Activated CD8-positive, alpha-beta memory T cell treated with anti-CD3 and anti-CD28 coated beads, Interleukin-2, amount 50 U/mL, for 1 hour (primary cell): ENCODE results near the gene PDIK1L.

Source experiments
- DNase-seq: peaks from one replicate; pipeline ENCODE4 v3.0.0-alpha.2; 2020; ENCODE audit errors: extremely low read depth

The PDIK1L gene

DNA sequence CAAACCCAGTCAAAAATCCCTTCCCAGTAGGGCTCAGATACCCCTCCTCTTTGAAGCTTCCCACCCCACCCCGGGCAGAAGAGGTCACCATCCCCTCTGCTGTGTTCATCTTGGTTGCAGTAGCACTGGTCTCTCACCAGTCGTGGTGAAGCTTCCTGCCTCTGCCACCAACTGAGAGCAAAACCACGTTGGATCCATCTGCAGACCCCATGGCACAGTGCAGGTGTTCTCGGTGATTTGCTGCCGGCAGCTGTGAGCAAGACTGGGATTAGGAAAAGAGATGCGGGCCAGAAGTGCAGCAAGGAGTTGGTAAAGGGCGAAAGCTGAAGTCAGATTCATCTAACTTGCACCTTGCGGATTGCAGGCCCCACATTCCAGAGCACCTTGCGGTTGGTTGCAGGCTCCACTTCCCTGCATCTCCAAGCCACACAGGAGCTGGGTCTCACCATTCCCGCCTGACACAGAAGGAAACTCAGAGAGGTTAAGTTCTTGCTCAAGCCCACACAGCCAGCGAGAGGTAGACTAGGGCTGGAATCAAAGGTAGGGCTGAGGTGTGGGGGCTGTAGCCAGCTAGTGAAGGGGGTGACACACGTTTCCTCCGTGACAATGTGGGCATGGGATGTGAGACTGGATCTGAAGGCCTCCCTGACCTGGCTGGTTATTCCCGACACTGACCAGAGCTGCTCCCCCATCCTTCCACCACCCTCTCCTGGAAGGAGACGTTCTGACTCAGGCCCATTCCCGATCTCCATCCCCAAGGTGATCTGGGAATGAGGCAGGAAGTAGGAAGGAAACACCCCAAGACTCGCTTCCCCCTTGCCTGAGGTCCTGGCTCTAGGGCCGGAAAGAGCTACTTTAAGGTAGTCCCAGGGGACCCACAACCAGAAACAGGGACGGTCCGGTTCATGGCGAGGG is 44.0 kb downstream of the PDIK1L start:
- DNase-seq, result no peak

DNA sequence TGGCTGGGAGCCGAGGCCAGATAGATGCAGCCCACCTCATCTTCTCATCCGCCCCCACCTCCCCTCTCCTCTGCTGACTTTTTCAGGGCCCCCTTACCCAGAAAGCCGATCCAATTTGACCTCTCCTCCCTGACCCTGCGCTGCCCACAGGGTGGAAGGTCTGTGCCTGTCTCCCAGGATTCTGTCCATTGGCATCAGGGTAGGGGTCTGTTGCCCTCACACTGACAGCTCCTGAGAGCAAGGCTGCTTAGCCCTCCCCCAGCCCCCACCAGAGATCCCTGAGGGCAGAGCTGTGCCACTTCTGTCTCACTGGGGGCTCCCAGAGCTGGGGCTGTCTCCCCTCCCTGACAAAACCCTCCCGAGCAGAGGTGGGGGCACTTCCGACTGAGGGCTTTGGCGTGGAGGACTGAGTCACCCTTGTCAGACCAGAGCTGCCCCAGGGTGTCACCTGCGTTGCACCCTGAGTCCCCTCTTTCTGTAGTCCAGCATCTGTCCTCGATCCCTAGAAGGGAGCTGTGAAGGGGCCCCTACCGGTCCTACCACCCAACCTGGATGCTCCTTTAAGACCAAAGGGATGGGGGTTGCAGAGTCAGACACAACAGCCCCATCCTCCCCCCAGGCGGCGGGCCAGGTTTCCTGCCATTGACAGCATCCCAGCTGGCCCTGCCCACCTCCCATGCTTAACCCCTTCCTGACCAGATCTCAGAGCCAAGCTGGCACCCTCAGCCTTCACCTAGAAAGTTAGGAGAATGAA is 44.8 kb downstream of the PDIK1L start:
- no peak for DNase-seq

DNA sequence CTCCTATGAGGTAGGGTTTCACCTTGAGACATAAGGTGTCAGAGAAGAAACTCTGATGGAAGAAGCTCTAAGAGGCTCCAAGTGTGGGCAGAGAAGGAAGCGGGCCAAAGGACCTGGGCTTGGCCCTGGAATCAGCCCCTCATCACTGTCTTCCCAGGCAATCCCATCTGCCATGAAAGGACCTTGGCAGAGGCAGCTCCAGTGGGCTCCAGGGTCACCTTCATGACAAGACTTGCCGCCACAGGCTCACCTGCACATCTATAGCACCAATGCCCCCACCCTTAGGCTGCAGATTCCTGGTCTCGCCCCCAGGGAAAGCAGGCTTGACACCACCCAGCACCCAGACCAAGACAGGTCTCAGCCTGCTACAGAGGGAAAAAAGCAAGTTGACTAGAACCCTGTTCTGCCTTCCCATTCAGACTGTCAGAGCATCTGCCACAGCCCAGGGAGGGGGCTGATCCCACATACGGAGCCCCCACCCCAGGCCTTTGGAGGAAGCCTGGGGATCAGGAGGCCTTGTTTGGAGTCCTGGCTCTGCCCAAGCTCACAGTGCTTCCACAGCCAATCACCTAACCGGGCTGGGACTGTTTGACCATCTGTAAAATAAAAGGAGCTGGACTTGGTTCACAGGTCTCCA is 46.8 kb downstream of the PDIK1L start:
- DNase-seq, result no peak

DNA sequence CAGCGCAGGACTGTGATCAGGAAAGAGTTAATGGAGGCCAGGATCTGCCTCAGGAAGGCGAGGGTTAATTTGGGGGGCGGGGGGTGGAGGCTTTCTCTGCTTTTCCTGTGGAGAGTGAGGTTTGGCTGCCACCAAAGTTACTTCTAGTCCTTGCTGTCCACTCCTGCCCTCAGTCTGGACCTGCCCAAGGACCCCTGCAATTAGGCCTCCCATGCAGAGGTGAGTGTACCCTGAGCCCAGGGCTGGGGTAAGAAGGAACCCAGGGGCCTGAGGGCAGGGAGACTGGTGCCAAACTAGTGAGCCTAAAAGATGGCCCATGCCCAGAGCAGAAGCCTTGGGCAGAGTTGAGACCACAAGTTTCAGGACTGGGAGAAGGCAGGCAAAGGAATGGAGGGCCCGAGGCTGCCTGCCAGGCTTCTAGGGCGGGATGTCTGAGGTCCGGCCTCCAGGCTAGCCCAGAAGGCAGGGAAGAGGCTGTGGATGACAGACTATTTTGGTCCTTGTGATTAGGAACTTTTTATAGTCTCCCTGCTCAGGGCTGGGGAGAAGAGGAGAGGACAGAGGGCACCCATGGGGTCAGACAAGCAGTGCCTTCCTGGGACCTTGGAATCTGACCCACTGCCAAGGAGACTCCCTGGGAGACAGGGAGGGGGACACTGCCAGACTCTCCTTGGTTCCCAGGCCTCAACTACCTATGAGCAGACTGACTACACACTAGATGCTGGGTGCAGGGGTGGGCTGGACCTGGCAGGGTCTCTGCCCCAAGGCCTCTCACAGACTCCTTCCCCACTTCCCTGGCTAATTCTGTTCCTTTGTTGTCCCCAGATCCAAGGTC is 47.5 kb downstream of the PDIK1L start, which contains the start of gene FAM110D:
Gene FAM110D, plus strand, starts transcription at position 172 of the 835 bp plus-strand sequence. CDS start 2,213 bp downstream, outside the sequence.
- no peak for DNase-seq

DNA sequence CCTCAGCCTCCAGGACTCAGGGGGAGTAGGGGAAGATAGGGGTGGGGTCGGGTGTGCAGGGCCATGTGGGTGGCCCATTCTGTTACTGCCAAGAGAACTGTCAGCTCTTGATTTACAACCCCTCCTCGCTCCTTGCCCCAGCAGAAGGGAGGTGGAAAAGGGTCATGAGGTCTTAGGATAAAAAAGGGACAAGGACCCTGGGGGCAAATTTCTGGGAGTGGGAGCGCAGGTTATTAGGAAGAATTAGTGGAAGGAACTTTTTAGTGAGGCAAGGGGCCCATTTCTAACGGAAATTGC is 48.1 kb downstream of the PDIK1L start:
- DNase-seq, result no peak

DNA sequence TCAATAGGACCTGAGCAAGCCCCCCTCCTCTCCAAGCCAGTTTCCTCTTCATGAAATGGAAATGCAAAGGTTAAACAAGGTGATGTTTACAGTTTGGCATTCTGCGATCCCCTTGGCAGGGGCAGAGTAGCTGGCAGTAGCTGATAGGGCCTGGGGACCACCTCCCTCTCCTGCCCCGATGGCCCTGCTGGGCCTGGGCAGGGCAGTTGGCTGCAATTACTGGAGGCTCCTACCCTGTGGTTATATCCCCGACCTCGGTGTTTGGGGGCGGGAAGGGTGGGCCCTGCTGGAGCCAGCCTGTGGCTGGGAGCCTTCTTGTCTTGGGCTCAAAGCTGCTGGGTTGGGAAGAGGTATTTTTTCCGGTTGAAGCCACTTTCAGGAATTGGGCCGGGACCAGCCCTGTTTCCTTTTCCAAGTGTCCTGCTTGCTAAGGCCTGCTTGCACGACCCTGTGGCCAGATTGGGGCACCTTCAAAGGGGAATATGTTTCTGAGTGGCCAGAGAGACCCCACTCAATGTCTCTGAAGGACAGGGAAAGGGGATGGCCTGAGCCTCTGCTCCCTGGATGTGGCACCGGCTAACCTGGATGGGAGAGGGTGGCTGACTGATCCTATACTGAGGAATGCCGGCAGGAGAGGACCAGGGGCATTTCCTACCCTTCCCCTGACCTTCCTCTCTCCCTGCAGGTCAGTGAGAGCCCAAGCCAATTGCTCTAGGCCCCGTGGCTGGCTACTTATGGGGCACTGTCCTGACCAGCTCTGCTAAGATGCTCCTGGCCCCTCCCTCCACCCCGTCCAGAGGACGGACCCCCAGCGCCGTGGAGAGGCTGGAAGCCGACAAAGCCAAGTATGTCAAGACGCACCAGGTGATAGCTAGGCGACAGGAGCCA is 49.1 kb downstream of the PDIK1L start:
- DNase-seq, result no peak

DNA sequence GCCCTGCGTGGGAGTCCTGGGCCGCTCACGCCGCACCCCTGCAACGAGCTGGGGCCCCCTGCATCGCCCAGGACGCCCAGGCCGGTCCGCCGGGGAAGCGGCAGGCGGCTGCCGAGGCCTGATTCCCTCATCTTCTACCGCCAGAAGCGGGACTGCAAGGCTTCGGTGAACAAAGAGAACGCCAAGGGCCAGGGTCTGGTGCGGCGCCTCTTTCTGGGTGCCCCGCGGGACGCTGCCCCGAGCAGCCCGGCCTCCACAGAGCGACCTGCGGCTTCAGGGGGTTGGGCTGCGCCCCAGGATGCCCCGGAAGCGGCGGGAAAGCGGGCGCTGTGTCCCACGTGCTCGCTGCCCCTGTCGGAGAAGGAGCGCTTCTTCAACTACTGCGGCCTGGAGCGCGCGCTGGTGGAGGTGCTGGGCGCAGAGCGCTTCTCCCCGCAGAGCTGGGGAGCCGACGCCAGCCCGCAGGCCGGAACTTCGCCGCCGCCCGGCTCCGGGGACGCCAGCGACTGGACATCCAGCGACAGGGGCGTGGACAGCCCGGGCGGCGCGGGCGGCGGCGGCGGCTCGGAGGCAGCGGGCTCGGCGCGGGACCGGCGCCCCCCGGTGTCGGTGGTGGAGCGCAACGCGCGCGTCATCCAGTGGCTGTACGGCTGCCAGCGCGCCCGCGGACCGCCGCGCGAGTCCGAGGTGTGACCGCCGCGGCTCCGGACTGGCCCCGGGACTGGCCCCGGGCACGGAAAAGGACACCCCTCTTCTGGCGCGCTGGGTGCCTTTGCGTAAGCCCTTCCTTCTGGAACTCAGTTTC is 50.0 kb downstream of the PDIK1L start:
- no peak for DNase-seq

DNA sequence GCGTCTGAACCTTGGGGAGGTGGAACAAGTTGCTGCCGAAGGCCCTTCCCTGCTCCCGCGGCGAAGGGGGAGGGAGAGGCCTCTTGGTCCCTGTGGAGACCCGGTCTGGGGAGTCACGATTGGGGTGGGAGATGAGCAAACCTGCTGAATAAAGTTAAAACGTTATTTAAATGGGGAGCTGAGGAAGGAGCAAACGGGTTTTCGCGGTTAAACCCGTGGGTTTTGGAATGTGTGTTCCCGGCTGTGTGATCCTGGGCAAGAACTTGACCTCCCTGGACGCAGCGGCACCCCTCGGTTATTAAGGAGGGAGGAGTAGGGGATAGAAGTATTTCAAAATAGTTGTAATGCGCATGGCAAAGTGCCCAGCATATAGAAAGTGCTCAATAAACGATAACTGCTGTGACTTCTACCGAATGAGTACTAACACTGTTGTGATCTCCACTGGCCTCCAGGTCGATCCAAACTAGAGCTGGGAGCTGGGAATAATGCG is 50.6 kb downstream of the PDIK1L start:
- no peak for DNase-seq

DNA sequence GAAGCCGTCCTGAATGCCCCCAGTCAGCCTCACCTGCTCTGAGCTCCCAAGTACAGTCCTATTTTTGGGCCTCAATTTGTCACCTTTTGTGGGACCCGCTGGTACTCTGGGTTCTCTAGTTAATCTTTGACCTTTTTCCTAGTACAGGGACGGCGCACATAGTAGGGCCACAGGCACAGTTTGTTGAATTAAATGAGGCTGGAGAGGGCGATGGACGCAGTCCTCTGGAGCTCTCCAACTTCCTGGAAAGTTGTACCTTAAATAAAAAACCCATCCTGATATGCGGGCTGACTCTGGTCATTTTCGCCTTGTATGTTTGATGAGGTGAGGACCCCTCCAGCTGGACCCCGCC is 52.0 kb downstream of the PDIK1L start:
- no peak for DNase-seq

DNA sequence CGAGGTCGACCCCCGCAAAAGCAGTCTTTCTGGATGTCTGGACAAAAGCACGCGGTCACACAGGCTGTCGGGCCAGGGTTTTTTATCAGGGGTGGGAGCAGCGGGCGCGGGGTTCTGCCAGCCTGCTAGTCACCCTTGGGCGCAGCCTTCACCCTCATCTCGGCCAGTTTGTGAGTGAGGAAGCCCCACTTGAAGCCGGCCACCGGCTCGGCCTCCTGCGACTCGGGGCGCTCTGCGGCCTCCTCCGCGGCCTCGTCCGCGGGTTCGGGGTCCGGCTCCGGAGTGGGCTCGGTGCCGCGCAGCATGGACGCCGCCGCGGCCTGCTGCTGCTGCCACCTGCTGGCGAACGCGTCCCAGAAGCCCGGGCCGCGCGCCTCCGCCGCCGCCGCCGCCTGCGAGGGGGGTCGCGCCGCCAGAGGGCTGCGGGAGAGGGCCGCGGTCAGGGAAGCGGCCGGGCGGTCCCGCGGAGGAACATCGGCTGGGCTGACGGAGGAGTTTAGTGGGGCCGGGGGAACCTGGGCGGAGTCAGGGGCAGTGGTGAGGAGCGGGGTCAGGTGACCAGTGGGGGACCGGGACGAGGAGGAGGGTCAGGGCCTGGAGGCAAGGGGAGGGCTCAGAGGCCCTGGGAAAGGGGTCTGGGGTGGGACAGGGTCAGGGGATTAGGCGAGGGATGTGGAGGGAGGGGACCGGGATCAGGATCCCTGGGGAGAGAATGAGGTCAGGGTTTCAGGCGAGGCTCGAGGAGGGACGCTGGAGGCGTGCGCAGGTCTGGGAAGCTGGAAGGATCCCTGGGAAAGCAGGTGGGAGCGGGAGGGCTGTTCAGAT is 52.6 kb downstream of the PDIK1L start:
- no peak for DNase-seq

DNA sequence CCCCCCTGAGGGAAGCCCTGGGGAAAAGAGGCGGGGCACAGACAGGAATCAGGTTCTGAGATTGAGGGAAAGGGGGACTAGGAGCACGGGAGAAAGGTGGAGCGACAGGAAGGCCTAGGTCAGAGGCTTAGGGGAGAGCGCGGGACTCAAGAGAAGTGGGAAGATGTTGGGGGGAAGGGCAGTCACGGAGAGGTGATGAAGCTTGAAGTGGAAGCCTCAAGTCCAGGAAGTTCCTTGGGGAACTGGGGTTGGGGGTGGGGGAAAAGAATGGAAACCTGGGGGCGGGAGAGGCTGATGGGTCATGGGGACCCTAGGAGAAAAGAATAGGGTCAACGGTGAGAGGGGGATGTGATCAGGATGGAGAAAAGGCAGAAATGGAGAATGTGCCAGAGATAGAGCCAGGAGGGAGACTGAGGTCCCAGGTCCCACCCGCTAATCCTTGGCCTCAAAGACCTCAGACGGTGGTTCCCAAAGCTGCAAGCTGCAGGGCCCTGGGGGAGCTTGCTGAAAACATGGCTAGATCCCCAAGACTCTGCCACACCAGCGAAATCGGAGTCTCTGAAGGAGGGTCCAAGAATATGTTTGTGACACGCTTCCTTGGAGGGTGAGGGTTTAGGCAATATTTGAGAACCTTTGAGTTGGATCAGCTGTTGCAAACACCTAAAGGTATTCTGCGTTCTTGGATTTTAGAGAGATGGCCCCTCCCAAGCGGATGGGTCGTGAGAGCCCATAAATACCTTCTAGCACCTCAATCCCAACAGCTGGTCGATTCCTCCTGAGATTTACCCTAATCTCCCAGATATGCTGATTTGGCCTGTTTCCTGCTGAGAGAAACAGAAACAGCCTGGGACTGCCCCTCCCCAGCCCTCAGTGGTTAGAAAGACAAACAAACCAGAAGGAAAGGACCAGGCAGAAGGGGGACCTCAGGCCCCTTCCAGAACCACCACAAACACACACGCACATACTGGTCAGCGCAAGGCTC is 53.5 kb downstream of the PDIK1L start:
- DNase-seq, result no peak

DNA sequence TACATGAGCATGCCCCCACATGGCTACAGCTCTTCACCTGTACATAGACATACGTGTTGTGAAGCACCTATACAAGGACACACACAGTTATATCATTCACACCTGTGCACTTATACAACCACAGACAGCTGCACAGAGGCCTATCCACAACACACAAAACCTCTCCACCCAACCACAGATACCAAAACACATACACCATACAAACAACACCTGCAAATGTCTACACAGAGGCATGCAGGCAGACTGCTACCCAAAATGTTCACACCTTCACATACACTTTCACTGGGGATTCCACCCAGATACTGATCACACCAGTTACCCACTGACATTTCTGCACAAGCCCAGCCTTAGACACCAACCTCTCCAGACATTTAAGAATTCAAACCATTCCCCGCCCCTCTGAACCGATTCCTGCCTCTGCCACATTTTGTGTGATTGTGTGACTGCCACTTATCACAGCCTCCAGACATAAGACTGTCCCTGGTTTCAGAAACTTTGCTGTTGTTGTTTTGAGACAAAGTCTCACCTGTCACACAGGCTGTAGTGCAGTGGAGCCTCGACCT is 55.2 kb downstream of the PDIK1L start:
- no peak for DNase-seq

DNA sequence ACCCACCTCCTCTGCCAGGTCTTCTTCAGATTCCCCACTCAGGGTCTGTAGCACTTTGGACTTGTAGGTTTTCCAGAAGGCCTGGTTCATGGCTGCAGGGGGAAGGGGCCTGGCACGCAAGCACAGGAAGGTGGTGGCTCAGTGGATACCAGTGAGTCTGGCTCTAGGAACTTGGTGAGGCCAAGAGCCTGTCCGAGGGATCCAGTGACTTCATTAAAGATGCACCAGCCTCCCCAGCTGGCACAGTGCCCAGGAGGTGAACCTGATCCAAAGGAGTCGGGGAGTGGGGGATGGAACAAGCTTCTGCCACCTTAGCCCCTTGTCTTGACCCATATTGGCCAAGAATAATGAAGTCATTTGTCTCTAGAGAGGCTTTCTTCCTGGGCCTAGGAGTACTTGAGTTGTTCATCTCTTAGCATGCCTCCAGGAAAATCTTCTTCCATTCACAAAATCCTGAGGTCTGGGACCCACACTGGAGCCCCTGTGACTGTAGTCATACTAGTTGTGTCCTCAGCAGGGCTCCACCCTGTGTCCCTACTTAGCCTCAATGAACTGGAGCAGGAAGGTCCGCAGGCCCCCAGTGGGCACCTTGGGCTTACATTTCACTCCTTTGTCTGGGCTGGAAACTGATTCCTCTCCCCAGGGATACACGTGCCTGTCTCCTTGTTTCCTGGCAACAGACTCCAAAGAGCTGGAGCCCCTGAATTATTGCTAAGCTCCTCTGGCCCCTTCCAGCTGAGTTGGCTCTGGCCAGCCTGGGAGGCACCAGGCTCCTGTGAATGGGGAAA is 57.0 kb downstream of the PDIK1L start, which contains the start of gene C1orf232:
Gene C1orf232, minus strand, starts transcription at position 554 of the 788 bp plus-strand sequence. Its CDS starts 464 bp downstream, at position 90.
- DNase-seq, result no peak

DNA sequence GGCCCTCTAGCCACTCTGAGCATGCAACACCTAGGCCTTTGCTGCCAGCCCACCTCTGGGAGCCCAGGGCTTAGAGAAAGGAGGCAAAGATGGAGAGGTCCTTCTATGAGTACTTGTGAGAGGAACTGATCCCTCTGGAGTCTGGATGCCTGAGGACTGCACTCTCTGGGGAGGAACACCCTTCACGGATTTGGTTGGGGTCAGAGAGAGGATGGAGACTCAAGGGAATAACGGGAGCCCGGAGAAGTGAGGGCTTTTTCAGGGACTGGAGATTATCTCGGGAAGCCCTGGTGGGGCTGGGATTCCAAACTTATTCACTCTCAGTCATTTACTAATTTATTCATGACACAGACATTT is 57.6 kb downstream of the PDIK1L start:
- no peak for DNase-seq

DNA sequence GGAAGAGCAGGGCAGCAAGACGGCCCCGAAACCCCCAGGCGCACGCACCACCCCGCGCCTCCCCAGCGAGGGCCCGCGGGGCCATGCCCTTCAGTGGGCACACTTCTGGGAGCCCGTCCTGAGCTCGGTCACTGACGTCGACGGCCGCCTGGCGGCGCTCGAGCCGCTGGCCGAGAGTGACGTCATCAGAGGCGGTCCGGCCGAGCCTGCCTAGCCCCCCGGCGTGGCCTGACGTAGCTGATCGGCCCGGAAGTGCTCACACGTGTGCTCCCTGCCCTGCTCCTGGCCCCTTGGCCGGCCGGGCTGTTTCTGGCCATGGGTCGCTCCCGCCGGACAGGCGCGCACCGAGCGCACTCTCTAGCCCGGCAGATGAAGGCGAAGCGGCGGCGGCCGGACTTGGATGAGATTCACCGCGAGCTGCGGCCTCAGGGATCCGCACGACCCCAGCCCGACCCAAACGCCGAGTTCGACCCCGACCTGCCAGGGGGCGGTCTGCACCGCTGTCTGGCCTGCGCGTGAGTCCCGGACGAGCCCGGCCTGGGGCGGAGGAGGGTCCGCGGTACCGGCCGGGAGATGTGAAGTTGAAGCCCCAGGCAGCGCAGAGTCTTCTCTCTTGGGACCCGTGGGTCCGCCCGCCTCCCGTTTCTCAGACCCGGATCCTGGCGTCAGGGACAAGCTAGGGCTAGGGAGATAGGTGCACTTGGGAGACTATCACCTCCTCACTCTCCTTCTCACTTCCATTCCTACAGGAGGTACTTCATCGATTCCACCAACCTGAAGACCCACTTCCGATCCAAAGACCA is 58.2 kb downstream of the PDIK1L start, which contains the start of gene ZNF593:
Gene ZNF593, plus strand, starts transcription at position 240 of the 803 bp plus-strand sequence. Its CDS starts 76 bp downstream, at position 316.
- DNase-seq, result peak; percentile 45

DNA sequence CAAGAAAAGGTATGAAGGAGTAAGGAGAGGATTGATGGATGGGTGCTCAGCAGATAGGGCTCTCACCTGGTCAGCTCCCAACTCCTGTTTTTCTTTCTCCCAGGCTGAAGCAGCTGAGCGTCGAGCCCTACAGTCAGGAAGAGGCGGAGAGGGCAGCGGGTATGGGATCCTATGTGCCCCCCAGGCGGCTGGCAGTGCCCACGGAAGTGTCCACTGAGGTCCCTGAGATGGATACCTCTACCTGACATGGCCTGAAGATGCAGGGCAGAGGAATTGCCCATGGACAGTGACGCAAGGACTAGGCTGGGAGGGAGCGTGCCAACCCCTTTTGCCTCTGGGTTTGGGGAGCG is 58.8 kb downstream of the PDIK1L start:
- no peak for DNase-seq
